ENCODE measurements around the gene RAD51B. TPM values are rescaled to one million over a fixed set of nuclear protein-coding genes. Genes with fewer than 3 reads are reported as not detected.

The RAD51B gene
- total and polyA plus RNA-seq, 9 donors = 21.6 to 70.1 (median 35.1) TPM

DNA sequence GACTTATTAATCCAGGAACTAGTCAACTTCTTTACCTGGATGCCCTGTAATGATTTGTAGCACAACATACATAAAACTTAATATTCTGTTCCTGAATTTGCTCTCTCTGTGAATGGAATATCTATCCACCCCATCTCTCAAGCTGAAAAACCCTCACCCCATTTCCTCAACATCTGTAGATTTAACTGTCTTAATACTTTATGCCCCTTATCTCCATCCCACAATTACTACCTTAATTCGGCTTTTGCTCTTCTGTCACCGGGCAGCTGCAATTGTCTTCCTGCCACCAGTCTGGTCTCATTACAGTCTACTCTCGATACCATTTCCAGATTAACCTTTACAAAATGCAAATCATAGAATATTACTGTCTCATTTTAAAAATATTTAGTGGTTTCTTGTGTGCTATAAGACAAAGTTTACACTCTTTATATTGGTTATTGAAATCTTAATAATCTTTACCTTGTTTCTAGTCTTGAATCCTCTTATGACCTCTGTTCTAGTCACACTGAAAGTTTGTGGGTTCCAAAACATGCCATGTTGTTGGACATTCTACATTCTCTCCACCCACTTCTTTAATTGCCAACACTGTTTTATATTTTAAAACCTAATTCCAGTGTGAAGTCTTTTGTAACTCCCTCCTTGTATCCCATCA lies 347.3 kb downstream of the RAD51B start:
- H3K4me1 ChIP-seq (ENCODE audit: insufficient read depth) = peaks cover 3% of the 10 kb centered on the region
- H3K27me3 ChIP-seq = no peaks in the 10 kb centered on the region
- WGBS, 3 donors = 96 to 99% (median 98%) methylated on average over 3 of the region's 3 CpGs
- no peak overlapping the region for H3K4me3 ChIP-seq
- TF ChIP-seq POLR2A (IDR thresholded peaks at IDR 0.05) = no peak
- no peak for TF ChIP-seq EP300 (IDR thresholded peaks at IDR 0.05)
- TF ChIP-seq CTCF (IDR thresholded peaks at IDR 0.05) = no peak
- no peak overlapping the region for H3K27ac ChIP-seq
- intact Hi-C loops (cut with DNase I) = no loop called here
- H3K9me3 ChIP-seq = no peaks in the 10 kb centered on the region
- H3K36me3 ChIP-seq = no peaks in the 10 kb centered on the region
- no peak for DNase-seq

DNA sequence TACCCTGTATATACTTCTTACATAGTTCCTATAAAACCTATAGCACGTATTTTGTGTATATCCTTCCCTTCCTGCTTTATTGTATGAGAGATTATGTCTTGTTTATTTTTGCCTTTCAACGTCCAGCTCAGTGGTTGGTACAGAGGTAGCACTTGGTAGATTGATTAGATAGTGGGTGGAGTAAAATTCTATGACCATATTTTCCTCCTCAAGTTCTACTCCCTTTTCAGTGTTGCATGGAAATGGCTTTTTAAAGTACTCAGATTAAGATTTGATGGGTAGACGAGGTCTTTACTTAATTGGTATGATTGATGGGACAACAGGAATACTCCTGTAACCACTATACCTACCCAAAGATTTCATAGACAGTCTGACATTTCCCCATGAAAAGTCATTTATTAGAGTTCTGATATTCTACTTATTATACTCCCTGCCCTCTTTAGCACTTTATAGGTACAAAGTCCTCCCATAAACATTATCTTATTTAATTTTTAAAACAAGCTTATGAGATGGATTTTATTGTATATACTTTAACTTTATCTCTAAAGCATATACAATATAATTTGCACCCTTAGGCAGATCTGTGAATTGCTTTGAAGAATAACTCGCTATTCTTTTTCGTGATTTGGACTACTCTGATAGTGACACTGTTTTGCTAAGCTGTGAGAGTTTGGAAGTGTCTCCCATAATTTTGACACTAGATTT lies 348.0 kb downstream of the RAD51B start:
- WGBS, 3 donors = 86 to 90% (median 89%) methylated on average over 5 of the region's 5 CpGs
- Histone ChIP-seq H3K9me3 (no peaks in the 10 kb centered on the region), H3K4me1 (ENCODE audit: insufficient read depth) (peaks cover 3% of the 10 kb centered on the region), H3K4me3 (no peak overlapping the region), H3K27ac (no peak overlapping the region), H3K36me3 (no peaks in the 10 kb centered on the region), H3K27me3 (no peaks in the 10 kb centered on the region)
- no peak for DNase-seq
- TF ChIP-seq POLR2A (IDR thresholded peaks at IDR 0.05) = no peak
- no peak for TF ChIP-seq EP300 (IDR thresholded peaks at IDR 0.05)
- no peak for TF ChIP-seq CTCF (IDR thresholded peaks at IDR 0.05)
- intact Hi-C loops (cut with DNase I) = no loop called here

DNA sequence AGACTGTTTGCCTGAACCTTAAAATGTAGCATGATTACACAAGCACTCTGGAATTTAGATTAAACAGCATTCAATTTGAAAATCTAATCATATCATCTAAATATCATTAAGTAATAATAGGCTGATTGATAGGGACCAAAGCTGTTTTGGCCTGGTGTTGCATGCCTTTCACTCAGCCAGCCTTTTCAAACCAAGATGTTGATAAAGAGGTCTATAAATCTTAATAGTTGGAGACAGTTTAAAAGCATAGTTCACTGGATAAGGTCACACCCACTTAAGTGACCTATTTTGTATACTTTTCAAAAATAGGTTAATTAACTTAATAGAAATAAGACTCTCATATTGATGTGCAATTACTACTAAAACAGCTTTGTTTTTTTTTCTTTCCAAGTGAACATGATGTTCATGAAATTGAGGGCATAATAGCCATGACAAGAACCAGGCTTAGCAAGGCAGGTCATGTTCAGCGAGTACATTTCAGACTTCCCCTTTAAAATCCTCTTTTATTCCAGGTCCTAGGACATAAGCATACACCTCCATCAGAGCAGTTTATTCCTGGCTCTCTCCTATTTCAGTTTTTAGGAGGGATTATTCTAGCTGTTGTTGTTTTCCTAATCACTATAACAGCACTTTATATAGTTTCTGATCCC lies 349.0 kb downstream of the RAD51B start:
- WGBS, 3 donors = 54 to 90% (median 87%) methylated on average over 1 of the region's 1 CpG
- intact Hi-C loops (cut with DNase I) = no loop called here
- no peaks in the 10 kb centered on the region for H3K27me3 ChIP-seq
- H3K9me3 ChIP-seq = no peaks in the 10 kb centered on the region
- H3K27ac ChIP-seq = no peak overlapping the region
- peaks cover 7% of the 10 kb centered on the region for H3K4me1 ChIP-seq (ENCODE audit: insufficient read depth)
- H3K36me3 ChIP-seq = no peaks in the 10 kb centered on the region
- no peak for DNase-seq
- H3K4me3 ChIP-seq = no peak overlapping the region
- TF ChIP-seq POLR2A (IDR thresholded peaks at IDR 0.05) (no peak), CTCF (IDR thresholded peaks at IDR 0.05) (no peak), EP300 (IDR thresholded peaks at IDR 0.05) (no peak)

DNA sequence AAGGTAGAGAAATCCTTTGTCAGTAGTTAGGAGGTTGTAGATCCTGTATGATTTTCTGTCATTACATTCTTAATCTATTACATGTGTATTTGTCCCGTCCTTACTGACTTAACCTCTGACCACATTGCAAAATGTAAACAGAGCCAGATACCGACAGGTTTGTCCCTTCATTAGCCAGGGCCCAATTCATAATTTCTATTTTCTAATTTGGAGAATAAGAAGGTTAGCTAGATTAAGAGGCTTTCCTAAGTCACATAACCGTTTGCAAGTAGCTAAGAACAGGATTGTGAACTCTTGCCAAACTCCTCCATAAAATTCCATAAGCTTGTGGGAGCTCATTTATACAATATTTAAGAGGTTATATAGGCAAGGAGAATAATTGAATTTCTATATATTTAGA lies 352.6 kb downstream of the RAD51B start:
- H3K27me3 ChIP-seq = no peaks in the 10 kb centered on the region
- WGBS, 3 donors = 60 to 74% (median 71%) methylated on average over 3 of the region's 3 CpGs
- H3K9me3 ChIP-seq = no peaks in the 10 kb centered on the region
- intact Hi-C loops (cut with DNase I) = no loop called here
- peaks cover 5% of the 10 kb centered on the region for H3K4me1 ChIP-seq (ENCODE audit: insufficient read depth)
- no peaks in the 10 kb centered on the region for H3K36me3 ChIP-seq
- TF ChIP-seq CTCF (IDR thresholded peaks at IDR 0.05) (no peak), EP300 (IDR thresholded peaks at IDR 0.05) (no peak), POLR2A (IDR thresholded peaks at IDR 0.05) (no peak)
- no peak for DNase-seq
- H3K27ac ChIP-seq = no peak overlapping the region
- H3K4me3 ChIP-seq = no peak overlapping the region

Data from ovary (tissue), 9 donors.